GM12891 (cell line): ENCODE results near the gene LIPN. TPM values are rescaled to one million over a fixed set of nuclear protein-coding genes. Genes with fewer than 3 reads are reported as not detected.
A peak's percentile ranks its signal among the peaks of the same experiment; 100 is the strongest.
"Not testable (repeated sequence)": the region's sequence is repeated elsewhere in the genome, so short reads cannot be mapped to it uniquely, and the experiment has no call there.

Experiments
- DNase-seq: peaks from one replicate; pipeline ENCODE4 v3.0.0; 2011; ENCODE audit warnings: low spot score; ENCODE audit not compliant: insufficient read length
- FAIRE-seq: peaks from 2 replicates; lab custom pipeline; 2011; peaks lifted over from hg19 to GRCh38; lab: Jason Lieb, UNC
- PAX5 ChIP-seq: IDR thresholded peaks from 2 replicates; pipeline ENCODE4 v1.6.1; 2011; ENCODE audit warnings: low read length, moderate library complexity, mild to moderate bottlenecking; ENCODE audit not compliant: insufficient read depth, severe bottlenecking
- POLR2A ChIP-seq: IDR thresholded peaks from 2 replicates; pipeline ENCODE4 v1.6.1; 2011; ENCODE audit warnings: low read depth, low read length, control low read depth
- POLR2AphosphoS5 ChIP-seq: IDR thresholded peaks from 2 replicates; pipeline ENCODE4 v1.6.1; 2011; ENCODE audit warnings: low read depth, low read length, control low read depth
- POU2F2 ChIP-seq: IDR thresholded peaks from 2 replicates; pipeline ENCODE4 v1.6.1; 2011; ENCODE audit warnings: low read depth, mild to moderate bottlenecking, control low read depth, low read length, moderate library complexity
- SPI1 ChIP-seq: IDR thresholded peaks from 2 replicates; pipeline ENCODE4 v1.6.1; 2011; ENCODE audit warnings: low read depth, low read length, control low read depth
- TAF1 ChIP-seq: IDR thresholded peaks from 2 replicates; pipeline ENCODE4 v1.6.1; 2011; ENCODE audit warnings: low read depth, low read length, control low read depth
- polyA plus RNA-seq: library from polyadenylated mRNA; unstranded; fragments of >200 nt; gene quantifications from one replicate; pipeline ENCODE4 v1.2.1, GENCODE V29; 2012; ENCODE audit warnings: low read depth, missing spikeins, inconsistent platforms; ENCODE audit not compliant: missing spikeins

Gene LIPN
- polyA plus RNA-seq, result 0.22 TPM

GRCh38 chr10:88759366-88760101, at the start of gene LIPN:
TSS of gene LIPN (plus strand) at chr10:88760020. CDS start at chr10:88761406, 1,386 bp downstream.
- peak; percentile 81 for FAIRE-seq
- TF ChIP-seq SPI1, result no peak
- TF ChIP-seq PAX5, result no peak
- TF ChIP-seq POLR2AphosphoS5, result no peak
- no peak for DNase-seq

GRCh38 chr10:88715517-88715916, 44.3 kb upstream of the LIPN start:
- no peak for DNase-seq
- TF ChIP-seq POLR2AphosphoS5, result no peak
- TF ChIP-seq POLR2A, result no peak
- no peak for TF ChIP-seq SPI1
- TF ChIP-seq TAF1, result no peak
- TF ChIP-seq POU2F2, result no peak
- no peak for TF ChIP-seq PAX5
- FAIRE-seq, result no peak

- FAIRE-seq (no peak), DNase-seq (no peak)
- TF ChIP-seq PAX5, result no peak
- no peak for TF ChIP-seq POLR2A
- no peak for TF ChIP-seq POLR2AphosphoS5
- TF ChIP-seq POU2F2, result no peak
- no peak for TF ChIP-seq SPI1
- TF ChIP-seq TAF1, result no peak
Observed at GRCh38 chr10:88721392-88721791, 38.4 kb upstream of the LIPN start.

GRCh38 chr10:88725798-88726197, 34.0 kb upstream of the LIPN start:
- DNase-seq (no peak), FAIRE-seq (peak; percentile 50)
- TF ChIP-seq SPI1 (no peak), TAF1 (no peak), POLR2A (no peak), PAX5 (no peak), POLR2AphosphoS5 (no peak), POU2F2 (no peak)

- DNase-seq, result no peak
- FAIRE-seq, result no peak
- TF ChIP-seq SPI1, result no peak
- TF ChIP-seq PAX5, result no peak
- no peak for TF ChIP-seq TAF1
- TF ChIP-seq POU2F2, result no peak
- TF ChIP-seq POLR2A, result no peak
- no peak for TF ChIP-seq POLR2AphosphoS5
Observed at GRCh38 chr10:88728107-88728763, 31.6 kb upstream of the LIPN start.

GRCh38 chr10:88730864-88731263, 29.0 kb upstream of the LIPN start:
- TF ChIP-seq POU2F2 (no peak), TAF1 (no peak), PAX5 (no peak), SPI1 (no peak), POLR2A (no peak), POLR2AphosphoS5 (no peak)
- DNase-seq, result no peak
- peak; percentile 55 for FAIRE-seq

GRCh38 chr10:88731296-88731695, 28.5 kb upstream of the LIPN start:
- DNase-seq, result no peak
- FAIRE-seq, result no peak
- TF ChIP-seq TAF1 (no peak), SPI1 (no peak)

GRCh38 chr10:88733215-88733614, 26.6 kb upstream of the LIPN start:
- FAIRE-seq (peak; percentile 84), DNase-seq (no peak)
- TF ChIP-seq PAX5 (peak; percentile 60), SPI1 (no peak)

- FAIRE-seq (no peak), DNase-seq (no peak)
- TF ChIP-seq TAF1 (no peak), PAX5 (no peak), POLR2A (no peak)
Observed at GRCh38 chr10:88735661-88736060, 24.2 kb upstream of the LIPN start.

- DNase-seq, FAIRE-seq: not testable (repeated sequence)
Observed at GRCh38 chr10:88741921-88742320, 17.9 kb upstream of the LIPN start.
